GM12878 (cell line): ENCODE results near the gene ABCC4.

Experiments
- CTCF ChIP-seq, 3 experiments: IDR thresholded peaks in 2 of 3; conservative IDR thresholded peaks in 1 of 3; 2 replicates each; pipeline ENCODE4 v1.5.1; 2011; ENCODE audit warnings: low read depth in 3 of 3, low read length in 3 of 3, mild to moderate bottlenecking in 3 of 3, control low read depth in 2 of 3, moderate library complexity in 2 of 3, inconsistent platforms in 1 of 3, mixed read lengths in 1 of 3; ENCODE audit not compliant: control insufficient read depth in 2 of 3, insufficient read depth in 1 of 3; ENCODE audit errors: extremely low read depth in 1 of 3
- E2F8 ChIP-seq: fragments of 450-650 bp; IDR thresholded peaks from 2 replicates; pipeline ENCODE4 v1.6.1; 2018; ENCODE audit warnings: mild to moderate bottlenecking, low read depth, moderate library complexity; ENCODE audit not compliant: partially characterized antibody
- EZH2 ChIP-seq: IDR thresholded peaks from 2 replicates; pipeline ENCODE4 v1.6.1; 2012; ENCODE audit warnings: low read depth, mild to moderate bottlenecking, control low read depth, inconsistent platforms, low read length, borderline replicate concordance; ENCODE audit not compliant: control insufficient read depth
- MXI1 ChIP-seq: fragments of 150-350 bp; IDR thresholded peaks from 2 replicates; pipeline ENCODE4 v1.6.1; 2011; ENCODE audit warnings: low read depth, mild to moderate bottlenecking, inconsistent platforms, low read length, improper control_type of control experiment
- REST ChIP-seq: IDR thresholded peaks from 2 replicates; pipeline ENCODE4 v1.6.1; 2012; ENCODE audit warnings: mild to moderate bottlenecking, low read depth, low read length
- RFX5 ChIP-seq: IDR thresholded peaks from 2 replicates; pipeline ENCODE4 v1.6.1; 2011; ENCODE audit warnings: low read depth, low read length, improper control_type of control experiment

GRCh38 chr13:95228130-95228529 lies 73.1 kb downstream of the ABCC4 start:
- TF ChIP-seq E2F8 (no peak), RFX5 (no peak), CTCF (IDR thresholded peaks at IDR 0.05 in 2 of 3, conservative IDR thresholded peaks at IDR 0.05 in 1 of 3; ENCODE audit: control insufficient read depth in 2 of 3, extremely low read depth in 1 of 3, insufficient read depth in 1 of 3, low read depth in 3 of 3, low read length in 3 of 3) (no peak), MXI1 (no peak), REST (no peak), EZH2 (no peak)
